Thoracic aorta (tissue), 2 donors: ENCODE results near the gene TRIM44. TPM values are rescaled to one million over a fixed set of nuclear protein-coding genes. Genes with fewer than 3 reads are reported as not detected.

Experiments
- ATAC-seq: fragments of 150-250 bp; one replicate; pipeline ENCODE4 v1.8.0; 2017; ENCODE audit warnings: low read depth; ENCODE audit not compliant: insufficient number of reproducible peaks, low FRiP score
- DNase-seq: peaks from one replicate; pipeline ENCODE4 v3.0.0-alpha.2; 2020; ENCODE audit warnings: low spot score
- H3K27ac ChIP-seq, 2 donors: fragments of 200-600 bp; sonication (generic); 1 replicate in 1 of 2; 2 replicates in 1 of 2; pipeline ENCODE4 v1.5.1; 2016; ENCODE audit warnings: mild to moderate bottlenecking in 2 of 2, moderate library complexity in 2 of 2
- H3K27me3 ChIP-seq: fragments of 200-600 bp; sonication (generic); replicated peaks from 2 replicates; pipeline ENCODE4 v1.6.0; 2016; ENCODE audit warnings: mild to moderate bottlenecking; ENCODE audit not compliant: insufficient read depth
- H3K36me3 ChIP-seq: fragments of 200-600 bp; sonication (generic); one replicate; pipeline ENCODE4 v1.5.1; 2016
- H3K4me1 ChIP-seq, 2 donors: fragments of 200-600 bp; sonication (generic); 1 replicate in 1 of 2; 2 replicates in 1 of 2; pipeline versions ENCODE4 v1.5.1 to v1.6.0; 2016; ENCODE audit warnings: low read depth in 2 of 2, mild to moderate bottlenecking in 1 of 2; ENCODE audit not compliant: control insufficient read depth in 1 of 2
- H3K4me3 ChIP-seq: fragments of 200-600 bp; sonication (generic); 2 replicates; pipeline ENCODE4 v1.5.1; 2016; ENCODE audit warnings: mild to moderate bottlenecking
- H3K9me3 ChIP-seq: fragments of 200-600 bp; sonication (generic); 2 replicates; pipeline ENCODE4 v1.5.1; 2016
- CTCF ChIP-seq: fragments of 200-600 bp; sonication (generic); IDR thresholded peaks from one replicate; pipeline ENCODE4 v1.5.1; 2019; ENCODE audit warnings: antibody characterized with exemption
- total RNA-seq, 2 donors: library from RNA; depleted of rRNA; stranded (reverse); fragments of >200 nt; gene quantifications; one replicate each; pipeline versions ENCODE4 v1.1.0 to v1.2.3, GENCODE V29; 2016

Gene TRIM44
- total RNA-seq, 2 donors from 2014 or later = 26.0 to 26.8 TPM

GRCh38 chr11:35779409-35779808, 116.8 kb downstream of the TRIM44 start:
- peaks cover 7 to 15% of the 10 kb centered on the region in 2 donors for H3K4me1 ChIP-seq
- no peak for TF ChIP-seq CTCF
- no peak overlapping the region for H3K4me3 ChIP-seq
- DNase-seq (no peak), ATAC-seq (no peak)
- H3K36me3 ChIP-seq = no peaks in the 10 kb centered on the region
- H3K27ac ChIP-seq = no peak overlapping the region
- peaks cover 9% of the 10 kb centered on the region for H3K9me3 ChIP-seq
- no peaks in the 10 kb centered on the region for H3K27me3 ChIP-seq

- no peaks in the 10 kb centered on the region for H3K27me3 ChIP-seq
- TF ChIP-seq CTCF = no peak
- ATAC-seq = no peak
- H3K27ac ChIP-seq = no peak overlapping the region
- no peaks in the 10 kb centered on the region for H3K36me3 ChIP-seq
- H3K9me3 ChIP-seq = peaks cover 9% of the 10 kb centered on the region
- DNase-seq = no peak
- H3K4me3 ChIP-seq = no peak overlapping the region
- H3K4me1 ChIP-seq = peaks cover 18 to 27% of the 10 kb centered on the region in 2 donors
These were observed 118.6 kb downstream of the TRIM44 start for GRCh38 chr11:35780951-35781860.

- H3K9me3 ChIP-seq = peaks cover 9% of the 10 kb centered on the region
- no peaks in the 10 kb centered on the region for H3K36me3 ChIP-seq
- H3K4me1 ChIP-seq = peaks cover 18 to 31% of the 10 kb centered on the region in 2 donors
- no peak overlapping the region for H3K27ac ChIP-seq
- TF ChIP-seq CTCF = no peak
- H3K27me3 ChIP-seq = no peaks in the 10 kb centered on the region
- DNase-seq = no peak
- H3K4me3 ChIP-seq = no peak overlapping the region
- ATAC-seq = no peak
These were observed 119.4 kb downstream of the TRIM44 start for GRCh38 chr11:35781861-35782470.

- Histone ChIP-seq H3K36me3 (no peaks in the 10 kb centered on the region), H3K4me1 (peaks cover 18 to 36% of the 10 kb centered on the region in 2 donors), H3K27me3 (no peaks in the 10 kb centered on the region), H3K4me3 (no peak overlapping the region), H3K27ac (no peak overlapping the region), H3K9me3 (peaks cover 9% of the 10 kb centered on the region)
- DNase-seq = no peak
- ATAC-seq = no peak
- TF ChIP-seq CTCF = no peak
These were observed 121.2 kb downstream of the TRIM44 start for GRCh38 chr11:35783809-35784208.

GRCh38 chr11:35784699-35785098, 122.1 kb downstream of the TRIM44 start:
- Histone ChIP-seq H3K36me3 (no peaks in the 10 kb centered on the region), H3K4me1 (peaks cover 18 to 36% of the 10 kb centered on the region in 2 donors), H3K4me3 (no peak overlapping the region), H3K27ac (no peak overlapping the region), H3K27me3 (no peaks in the 10 kb centered on the region), H3K9me3 (peaks cover 3% of the 10 kb centered on the region)
- no peak for TF ChIP-seq CTCF
- DNase-seq (no peak), ATAC-seq (no peak)
